Adrenal gland (tissue), 12 donors: ENCODE results near the gene RSPH6A. TPM values are rescaled to one million over a fixed set of nuclear protein-coding genes. Genes with fewer than 3 reads are reported as not detected.
A peak's percentile ranks its signal among the peaks of the same experiment; 100 is the strongest.

Experiments used
- DNase-seq, 7 donors: peaks; one replicate each; pipeline ENCODE4 v3.0.0-alpha.2; 2019 to 2020
- H3K27ac ChIP-seq, 5 donors: fragments of 200-600 bp; sonication (generic) in 4 of 5; 1 replicate in 3 of 5; 2 replicates in 2 of 5; pipeline versions ENCODE4 v1.5.1 to v1.8.0; 2016 to 2020; ENCODE audit warnings: mild to moderate bottlenecking in 1 of 5
- H3K27me3 ChIP-seq: fragments of 200-600 bp; 2 replicates; pipeline ENCODE4 v1.8.0; 2021
- H3K36me3 ChIP-seq, 2 donors: fragments of 200-600 bp; replicated peaks in 1 of 2; 1 replicate in 1 of 2; 2 replicates in 1 of 2; pipeline versions ENCODE4 v1.5.1 to v1.8.0; 2018 to 2022
- H3K4me1 ChIP-seq, 2 donors: fragments of 200-600 bp; replicated peaks in 1 of 2; 1 replicate in 1 of 2; 2 replicates in 1 of 2; pipeline versions ENCODE4 v1.5.1 to v1.8.0; 2018 to 2021
- H3K4me3 ChIP-seq, 4 donors: fragments of 200-600 bp; sonication (generic) in 3 of 4; one replicate each; pipeline ENCODE4 v1.5.1; 2016 to 2018
- H3K9me3 ChIP-seq, 3 donors: fragments of 200-600 bp; sonication (generic) in 1 of 3; replicated peaks in 1 of 3; 1 replicate in 2 of 3; 2 replicates in 1 of 3; pipeline versions ENCODE4 v1.5.1 to v1.8.0; 2016 to 2021
- POLR2A ChIP-seq, 2 donors: fragments of 450-650 bp; IDR thresholded peaks; one replicate each; pipeline ENCODE4 v1.6.1; 2017; ENCODE audit warnings: antibody characterized with exemption in 2 of 2, mild to moderate bottlenecking in 2 of 2, moderate library complexity in 1 of 2
- WGBS, 4 donors: extraction: QIAGEN DNeasy Blood & Tissue Kit in 2 of 4; methylation state at CpG; one replicate each; pipeline versions ENCODE4 v1.1.5 to v1.1.7; 2013 to 2017; 5-methylcytosine and 5-hydroxymethylcytosine counted together
- intact Hi-C, 2 donors: fragments of 100-400 bp; cut with DNase I; formaldehyde crosslinking; loops; one replicate each; pipeline versions ENCODE4 v1.14.1 to v1.15.0; 2022 to 2023
- polyA plus RNA-seq, 3 donors: library from polyadenylated mRNA; stranded (reverse); fragments of 200-250 nt in 2 of 3; fragments of 350-450 nt in 1 of 3; fragmentation: Illumina TruSeq in 1 of 3; extraction: RNeasy Lipid Tissue Mini Kit (QIAGEN cat#74804) in 1 of 3; gene quantifications; one replicate each; pipeline ENCODE4 v1.2.3, GENCODE V29; 2013 to 2014
- total RNA-seq, 9 donors: library from RNA; depleted of rRNA in 4 of 9; stranded (reverse); fragments of >200 nt in 4 of 9; fragments of 120-200 nt in 1 of 9; fragmentation: NEBNext Ultra II Directional in 1 of 9; extraction: Animal tissue kit (Norgen Biotek cat#: 25700) in 1 of 9; gene quantifications; one replicate each; pipeline versions ENCODE4 v1.1.0 to v1.2.4, GENCODE V29; 2013 to 2023
- TF ChIP-seq, protein P1 (sequence below), 6 experiments: fragments of 450-650 bp in 4 of 6; fragments of 200-600 bp in 2 of 6; sonication (generic) in 1 of 6; IDR thresholded peaks; 1 replicate in 5 of 6; 2 replicates in 1 of 6; pipeline versions ENCODE4 v1.5.1 to v1.8.0; 2016 to 2021; ENCODE audit warnings: antibody characterized with exemption in 6 of 6, mild to moderate bottlenecking in 2 of 6, moderate library complexity in 1 of 6
- donor health status: healthy with polysubstance abuse.
- donor health status: Bipolar disorder and iron deficiency.
- donor health status: DM: yes; HTN: yes; CAD: no.
- donor health status: DM: no; HTN: no; CAD: no.
- donor health status: DM: no; HTN: no; CAD: no.
- donor health status: DM: yes; HTN: yes; CAD: no.

RSPH6A gene
- total and polyA plus RNA-seq, 12 donors = 0.06 to 0.24 (median 0.16) TPM; not detected in 8

DNA sequence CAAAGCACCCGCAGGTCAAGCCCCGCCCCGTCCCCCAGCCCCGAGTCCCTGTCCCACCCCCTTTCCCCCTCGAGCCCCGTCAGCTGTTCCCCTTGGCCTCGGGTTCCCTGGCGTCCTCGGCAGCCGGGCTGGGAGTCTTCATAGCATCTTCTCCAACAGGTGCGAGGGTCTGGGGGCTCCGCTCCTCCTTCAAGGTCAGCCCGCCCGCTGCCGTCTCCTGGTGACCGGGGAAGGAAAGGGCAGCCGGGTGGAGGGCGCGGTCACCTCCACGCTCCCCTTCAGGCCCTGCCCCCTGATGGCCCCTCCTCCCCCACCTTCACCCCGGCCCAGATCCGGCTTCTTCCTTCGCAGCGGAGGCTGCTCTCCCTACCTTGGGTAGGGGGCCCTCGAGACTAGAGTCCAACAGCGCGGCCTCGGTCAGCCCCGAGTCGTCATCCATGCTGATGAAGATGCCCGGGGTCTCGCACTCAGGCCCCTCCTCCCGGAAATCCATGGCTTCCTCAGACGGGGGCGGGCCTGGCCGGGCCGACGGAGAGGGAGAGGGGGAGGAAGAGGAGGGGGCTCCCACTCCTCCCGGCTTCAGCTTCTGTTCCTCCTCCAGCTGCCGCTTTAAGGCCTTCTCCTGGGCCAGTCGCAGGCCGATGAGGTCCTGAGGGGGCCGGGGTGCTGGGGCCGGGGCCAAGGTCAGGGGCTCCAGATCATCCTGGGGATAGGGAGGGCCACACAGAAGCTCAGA, 541 bp upstream of the RSPH6A start:
- H3K4me3 ChIP-seq = peak overlapping the region in 1 of 4 donors; percentile 26
- no peaks in the 10 kb centered on the region for H3K9me3 ChIP-seq
- H3K4me1 ChIP-seq = no peaks in the 10 kb centered on the region
- DNase-seq = no peak
- 11 to 32% (median 16%) methylated on average over 24 to 44 of the region's 44 CpGs for WGBS, 4 donors
- H3K36me3 ChIP-seq = no peaks in the 10 kb centered on the region
- no peaks in the 10 kb centered on the region for H3K27me3 ChIP-seq
- TF ChIP-seq POLR2A (IDR thresholded peaks at IDR 0.05) = no peak
- TF ChIP-seq, protein P1, sequence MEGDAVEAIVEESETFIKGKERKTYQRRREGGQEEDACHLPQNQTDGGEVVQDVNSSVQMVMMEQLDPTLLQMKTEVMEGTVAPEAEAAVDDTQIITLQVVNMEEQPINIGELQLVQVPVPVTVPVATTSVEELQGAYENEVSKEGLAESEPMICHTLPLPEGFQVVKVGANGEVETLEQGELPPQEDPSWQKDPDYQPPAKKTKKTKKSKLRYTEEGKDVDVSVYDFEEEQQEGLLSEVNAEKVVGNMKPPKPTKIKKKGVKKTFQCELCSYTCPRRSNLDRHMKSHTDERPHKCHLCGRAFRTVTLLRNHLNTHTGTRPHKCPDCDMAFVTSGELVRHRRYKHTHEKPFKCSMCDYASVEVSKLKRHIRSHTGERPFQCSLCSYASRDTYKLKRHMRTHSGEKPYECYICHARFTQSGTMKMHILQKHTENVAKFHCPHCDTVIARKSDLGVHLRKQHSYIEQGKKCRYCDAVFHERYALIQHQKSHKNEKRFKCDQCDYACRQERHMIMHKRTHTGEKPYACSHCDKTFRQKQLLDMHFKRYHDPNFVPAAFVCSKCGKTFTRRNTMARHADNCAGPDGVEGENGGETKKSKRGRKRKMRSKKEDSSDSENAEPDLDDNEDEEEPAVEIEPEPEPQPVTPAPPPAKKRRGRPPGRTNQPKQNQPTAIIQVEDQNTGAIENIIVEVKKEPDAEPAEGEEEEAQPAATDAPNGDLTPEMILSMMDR (IDR thresholded peaks at IDR 0.05) = no peak
- H3K27ac ChIP-seq = no peak overlapping the region
- intact Hi-C loops = loop anchor here in 1 of 2 donors (5.0 kb wide), 1 partner anchor 67 kb away; no protein-coding TSS in a partner anchor

DNA sequence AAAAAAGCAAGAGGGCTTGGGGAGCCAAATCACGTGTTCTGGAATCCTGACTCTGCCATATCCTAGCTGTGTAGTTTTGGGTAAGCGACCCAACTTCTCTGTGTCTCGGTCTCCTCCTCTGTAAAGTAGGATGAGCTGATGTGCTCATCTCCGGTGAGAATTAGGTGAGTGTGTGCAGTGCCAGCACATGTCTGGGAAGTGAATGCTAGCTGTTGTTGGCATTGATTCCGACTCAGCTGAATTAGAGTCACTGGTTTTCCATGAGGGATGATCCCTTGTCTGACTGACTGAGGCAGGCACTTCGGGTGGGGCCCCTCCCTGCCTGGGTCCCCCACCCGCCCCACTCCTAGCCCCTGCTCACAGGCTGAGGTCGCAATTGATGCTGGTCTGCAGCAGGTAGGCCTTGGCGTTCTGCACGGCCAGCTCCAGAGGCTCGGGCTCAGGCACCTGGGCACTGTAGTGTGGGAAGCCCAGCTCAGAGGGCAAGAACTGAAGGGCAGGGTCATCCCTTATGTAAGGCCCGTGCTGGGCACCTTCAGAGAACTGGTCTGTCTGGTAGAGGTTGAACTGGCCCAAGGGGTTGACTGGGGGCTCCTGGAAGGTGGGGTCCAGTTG, 835 bp downstream of the RSPH6A start:
- Histone ChIP-seq H3K27ac (no peak overlapping the region), H3K4me3 (no peak overlapping the region), H3K4me1 (peaks cover 5 to 7% of the 10 kb centered on the region in 2 donors), H3K9me3 (no peaks in the 10 kb centered on the region), H3K36me3 (no peaks in the 10 kb centered on the region), H3K27me3 (no peaks in the 10 kb centered on the region)
- WGBS, 4 donors = 79 to 83% (median 79%) methylated on average over 5 to 12 of the region's 12 CpGs
- TF ChIP-seq, protein P1 (IDR thresholded peaks at IDR 0.05) = no peak
- no peak for TF ChIP-seq POLR2A (IDR thresholded peaks at IDR 0.05)
- no peak for DNase-seq
- intact Hi-C loops = no loop called here

DNA sequence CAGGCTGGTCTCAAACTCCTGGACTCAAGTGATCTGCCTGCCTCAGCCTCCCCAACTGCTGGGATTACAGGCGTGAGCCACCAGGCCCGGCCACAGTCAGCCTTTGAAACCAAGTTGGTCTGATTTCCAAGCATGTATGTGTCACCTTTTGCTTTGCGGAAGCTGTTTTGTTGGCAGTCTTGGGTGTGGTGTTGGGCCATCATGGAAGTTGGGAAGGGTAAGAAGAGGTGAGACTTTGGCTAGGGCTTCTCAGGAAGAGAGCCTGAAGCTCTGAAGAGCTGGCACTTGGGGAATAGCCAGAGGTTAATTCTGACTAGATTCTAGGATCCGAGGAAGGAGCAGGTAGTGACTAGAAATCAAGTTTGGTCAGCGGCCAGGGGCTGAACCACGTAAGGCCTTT, 2.8 kb downstream of the RSPH6A start:
- H3K9me3 ChIP-seq = no peaks in the 10 kb centered on the region
- no peaks in the 10 kb centered on the region for H3K36me3 ChIP-seq
- no peak overlapping the region for H3K27ac ChIP-seq
- WGBS, 4 donors = 91 to 94% (median 94%) methylated on average over 5 to 6 of the region's 6 CpGs
- no peak overlapping the region for H3K4me3 ChIP-seq
- no peak for DNase-seq
- peaks cover 5 to 7% of the 10 kb centered on the region in 2 donors for H3K4me1 ChIP-seq
- H3K27me3 ChIP-seq = no peaks in the 10 kb centered on the region
- TF ChIP-seq, protein P1 (IDR thresholded peaks at IDR 0.05) = no peak
- no peak for TF ChIP-seq POLR2A (IDR thresholded peaks at IDR 0.05)
- intact Hi-C loops = no loop called here

DNA sequence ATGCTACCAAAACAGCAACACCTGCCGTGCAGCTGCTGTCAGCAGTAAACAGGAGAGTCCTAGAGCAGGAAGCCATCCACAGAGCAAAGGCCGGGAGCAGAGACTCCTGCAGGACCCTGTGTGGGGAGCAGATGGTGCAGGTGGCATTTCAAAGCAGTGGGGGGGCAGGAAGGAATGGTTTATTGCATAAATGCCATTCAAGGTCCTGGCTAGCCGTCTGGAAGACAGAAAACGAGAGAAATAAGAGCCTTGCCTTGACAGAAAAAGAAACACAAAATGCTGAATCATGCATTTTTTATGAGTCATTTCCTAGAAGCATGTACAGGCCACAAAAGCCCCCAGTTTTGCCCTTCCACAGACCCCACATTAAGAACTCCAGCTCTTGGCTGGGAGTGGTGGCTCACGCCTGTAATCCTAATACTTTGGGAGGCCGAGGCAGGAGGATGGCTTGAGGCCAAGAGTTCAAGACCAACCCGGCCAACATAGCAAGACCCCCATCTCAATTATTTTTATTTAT, 5.4 kb downstream of the RSPH6A start:
- no peak for TF ChIP-seq POLR2A (IDR thresholded peaks at IDR 0.05)
- TF ChIP-seq, protein P1 (IDR thresholded peaks at IDR 0.05) = no peak
- intact Hi-C loops = no loop called here
- Histone ChIP-seq H3K27me3 (no peaks in the 10 kb centered on the region), H3K9me3 (no peaks in the 10 kb centered on the region), H3K4me3 (no peak overlapping the region), H3K27ac (no peak overlapping the region), H3K36me3 (no peaks in the 10 kb centered on the region), H3K4me1 (peaks cover 5 to 7% of the 10 kb centered on the region in 2 donors)
- DNase-seq = no peak
- 21 to 32% (median 30%) methylated on average over 7 of the region's 7 CpGs for WGBS, 4 donors
